Thyroid gland (tissue), 4 donors: ENCODE measurements around the gene HLA-DQB1.

Experiments
- CTCF ChIP-seq, 6 experiments: fragments of 200-600 bp in 3 of 6; fragments of 450-650 bp in 3 of 6; sonication (generic) in 3 of 6; IDR thresholded peaks; one replicate each; pipeline ENCODE4 v1.5.1; 2016 to 2019; ENCODE audit warnings: antibody characterized with exemption in 6 of 6, mild to moderate bottlenecking in 2 of 6, inconsistent platforms in 1 of 6, moderate library complexity in 1 of 6
- POLR2A ChIP-seq, 2 donors: fragments of 450-650 bp; IDR thresholded peaks; one replicate each; pipeline ENCODE4 v1.6.1; 2017; ENCODE audit warnings: antibody characterized with exemption in 2 of 2, mild to moderate bottlenecking in 2 of 2, moderate library complexity in 1 of 2

- TF ChIP-seq POLR2A (IDR thresholded peaks at IDR 0.05) (no peak), CTCF (IDR thresholded peaks at IDR 0.05) (no peak)
Observed at GRCh38 chr6:32614366-32615081, 51.9 kb downstream of the HLA-DQB1 start.
